ENCODE measurements around the gene RBM14. TPM values are rescaled to one million over a fixed set of nuclear protein-coding genes. Genes with fewer than 3 reads are reported as not detected.
"Not testable (repeated sequence)": the region's sequence is repeated elsewhere in the genome, so short reads cannot be mapped to it uniquely, and the experiment has no call there.

RBM14 gene
- polyA plus RNA-seq, 3 donors, result 21.9 to 46.7 (median 42.6) TPM

GRCh38 chr11:66604155-66604554 lies 12.3 kb upstream of the RBM14 start:
- no peaks in the 10 kb centered on the region for H3K27me3 ChIP-seq (ENCODE audit: control insufficient read depth in 2 of 2, insufficient read depth in 2 of 2, low read length in 2 of 2)
- 53% methylated on average over 4 of the region's 5 CpGs for WGBS (ENCODE audit: insufficient coverage)
- H3K9me3 ChIP-seq (replicated peaks in 1 of 2; ENCODE audit: control insufficient read depth in 1 of 2, insufficient read depth in 1 of 2, low read length in 2 of 2), result no peaks in the 10 kb centered on the region
- H4K20me1 ChIP-seq (ENCODE audit: insufficient read depth, low read length), result no peaks in the 10 kb centered on the region
- peaks cover 37% of the 10 kb centered on the region for H3K4me1 Mint-ChIP-seq
- peaks cover 32 to 38% of the 10 kb centered on the region in 2 donors for H3K4me1 ChIP-seq (ENCODE audit: control insufficient read depth in 1 of 2, insufficient read depth in 2 of 2, low read length in 2 of 2)
- no peak for TF ChIP-seq CTCF (IDR thresholded peaks at IDR 0.05)
- no peak overlapping the region for H3K27ac ChIP-seq (ENCODE audit: low read depth in 1 of 2, low read length in 2 of 2)
- no peak overlapping the region for H3K4me2 ChIP-seq (replicated peaks; ENCODE audit: extremely low read depth, low read length, poor library complexity, severe bottlenecking)
- peaks cover 38 to 55% of the 10 kb centered on the region in 2 donors for H3K36me3 Mint-ChIP-seq
- no peaks in the 10 kb centered on the region for H3K79me2 ChIP-seq (ENCODE audit: insufficient read depth, low read length)
- H3K4me3 Mint-ChIP-seq, result no peak overlapping the region
- no peaks in the 10 kb centered on the region for H3K27me3 Mint-ChIP-seq (ENCODE audit: low read depth in 3 of 3)
- no peak for DNase-seq
- intact Hi-C loops (cut with micrococcal nuclease), result no loop called here
- peak overlapping the region in 1 of 7 donors; percentile 1 for H3K27ac Mint-ChIP-seq
- H3K4me3 ChIP-seq (replicated peaks in 1 of 3; ENCODE audit: low read depth in 2 of 3, low read length in 3 of 3), result no peak overlapping the region
- peaks cover 31 to 45% of the 10 kb centered on the region in 2 donors for H3K36me3 ChIP-seq (replicated peaks in 1 of 2; ENCODE audit: control insufficient read depth in 1 of 2, insufficient read depth in 2 of 2, low read length in 2 of 2)
- no peak overlapping the region for H3K9ac ChIP-seq (ENCODE audit: insufficient read depth, low read length, poor library complexity, severe bottlenecking)
- H3K9me3 Mint-ChIP-seq, result no peaks in the 10 kb centered on the region
- no peak overlapping the region for H2AFZ ChIP-seq (ENCODE audit: insufficient read depth, low read depth, low read length, poor library complexity, severe bottlenecking)

DNA sequence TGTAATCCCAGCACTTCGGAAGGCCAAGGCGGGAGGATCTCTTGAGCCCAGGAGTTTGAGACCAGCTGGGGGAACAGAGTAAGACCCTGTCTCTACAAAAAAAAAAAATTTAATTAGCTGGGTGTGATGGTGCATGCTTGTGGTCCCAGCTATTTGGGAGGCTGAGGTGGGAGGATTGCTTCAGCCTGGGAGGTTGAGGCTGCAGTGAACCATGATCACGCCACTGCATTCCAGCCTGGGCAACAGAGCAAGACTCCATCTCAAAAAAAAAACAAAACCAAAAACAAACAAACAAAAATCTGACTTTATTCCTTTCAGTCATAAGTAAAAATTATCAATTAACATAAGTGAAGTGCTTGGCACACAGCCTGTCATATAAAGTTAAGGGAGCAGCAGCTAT lies 9.8 kb upstream of the RBM14 start:
- peaks cover 25 to 38% of the 10 kb centered on the region in 2 donors for H3K36me3 ChIP-seq (replicated peaks in 1 of 2; ENCODE audit: control insufficient read depth in 1 of 2, insufficient read depth in 2 of 2, low read length in 2 of 2)
- DNase-seq; H3K4me3 ChIP-seq (replicated peaks in 1 of 3; ENCODE audit: low read depth in 2 of 3, low read length in 3 of 3); H3K79me2 ChIP-seq (ENCODE audit: insufficient read depth, low read length); H3K9ac ChIP-seq (ENCODE audit: insufficient read depth, low read length, poor library complexity, severe bottlenecking); H2AFZ ChIP-seq (ENCODE audit: insufficient read depth, low read depth, low read length, poor library complexity, severe bottlenecking); H4K20me1 ChIP-seq (ENCODE audit: insufficient read depth, low read length); H3K27me3 ChIP-seq (ENCODE audit: control insufficient read depth in 2 of 2, insufficient read depth in 2 of 2, low read length in 2 of 2); H3K27ac Mint-ChIP-seq; H3K4me3 Mint-ChIP-seq; intact Hi-C loops (cut with micrococcal nuclease); H3K27ac ChIP-seq (ENCODE audit: low read depth in 1 of 2, low read length in 2 of 2); H3K9me3 Mint-ChIP-seq; H3K9me3 ChIP-seq (replicated peaks in 1 of 2; ENCODE audit: control insufficient read depth in 1 of 2, insufficient read depth in 1 of 2, low read length in 2 of 2); H3K27me3 Mint-ChIP-seq (ENCODE audit: low read depth in 3 of 3); H3K4me2 ChIP-seq (replicated peaks; ENCODE audit: extremely low read depth, low read length, poor library complexity, severe bottlenecking): not testable (repeated sequence)
- no CpG with 5 or more reads among the region's 3 CpGs for WGBS (ENCODE audit: insufficient coverage)
- H3K4me1 Mint-ChIP-seq, result peaks cover 17% of the 10 kb centered on the region
- peaks cover 33 to 43% of the 10 kb centered on the region in 2 donors for H3K36me3 Mint-ChIP-seq
- peaks cover 11 to 17% of the 10 kb centered on the region in 2 donors for H3K4me1 ChIP-seq (ENCODE audit: control insufficient read depth in 1 of 2, insufficient read depth in 2 of 2, low read length in 2 of 2)

Data from CD14-positive monocyte (primary cell).